Dedifferentiated amniotic fluid mesenchymal stem cell (primary cell): ENCODE measurements around the gene SHC2.

ENCODE experiments used
- DNase-seq: peaks from one replicate; pipeline ENCODE4 v3.0.0-alpha.2; 2016; ENCODE audit errors: extremely low spot score

Gene SHC2, protein sequence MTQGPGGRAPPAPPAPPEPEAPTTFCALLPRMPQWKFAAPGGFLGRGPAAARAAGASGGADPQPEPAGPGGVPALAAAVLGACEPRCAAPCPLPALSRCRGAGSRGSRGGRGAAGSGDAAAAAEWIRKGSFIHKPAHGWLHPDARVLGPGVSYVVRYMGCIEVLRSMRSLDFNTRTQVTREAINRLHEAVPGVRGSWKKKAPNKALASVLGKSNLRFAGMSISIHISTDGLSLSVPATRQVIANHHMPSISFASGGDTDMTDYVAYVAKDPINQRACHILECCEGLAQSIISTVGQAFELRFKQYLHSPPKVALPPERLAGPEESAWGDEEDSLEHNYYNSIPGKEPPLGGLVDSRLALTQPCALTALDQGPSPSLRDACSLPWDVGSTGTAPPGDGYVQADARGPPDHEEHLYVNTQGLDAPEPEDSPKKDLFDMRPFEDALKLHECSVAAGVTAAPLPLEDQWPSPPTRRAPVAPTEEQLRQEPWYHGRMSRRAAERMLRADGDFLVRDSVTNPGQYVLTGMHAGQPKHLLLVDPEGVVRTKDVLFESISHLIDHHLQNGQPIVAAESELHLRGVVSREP

GRCh38 chr19:460877-461720, at the start of gene SHC2:
Gene SHC2 (minus strand): TSS chr19:461033. CDS start chr19:460996, 37 bp downstream.
- no peak for DNase-seq

GRCh38 chr19:508204-509150, 47.6 kb upstream of the SHC2 start:
- DNase-seq: no peak

DNA sequence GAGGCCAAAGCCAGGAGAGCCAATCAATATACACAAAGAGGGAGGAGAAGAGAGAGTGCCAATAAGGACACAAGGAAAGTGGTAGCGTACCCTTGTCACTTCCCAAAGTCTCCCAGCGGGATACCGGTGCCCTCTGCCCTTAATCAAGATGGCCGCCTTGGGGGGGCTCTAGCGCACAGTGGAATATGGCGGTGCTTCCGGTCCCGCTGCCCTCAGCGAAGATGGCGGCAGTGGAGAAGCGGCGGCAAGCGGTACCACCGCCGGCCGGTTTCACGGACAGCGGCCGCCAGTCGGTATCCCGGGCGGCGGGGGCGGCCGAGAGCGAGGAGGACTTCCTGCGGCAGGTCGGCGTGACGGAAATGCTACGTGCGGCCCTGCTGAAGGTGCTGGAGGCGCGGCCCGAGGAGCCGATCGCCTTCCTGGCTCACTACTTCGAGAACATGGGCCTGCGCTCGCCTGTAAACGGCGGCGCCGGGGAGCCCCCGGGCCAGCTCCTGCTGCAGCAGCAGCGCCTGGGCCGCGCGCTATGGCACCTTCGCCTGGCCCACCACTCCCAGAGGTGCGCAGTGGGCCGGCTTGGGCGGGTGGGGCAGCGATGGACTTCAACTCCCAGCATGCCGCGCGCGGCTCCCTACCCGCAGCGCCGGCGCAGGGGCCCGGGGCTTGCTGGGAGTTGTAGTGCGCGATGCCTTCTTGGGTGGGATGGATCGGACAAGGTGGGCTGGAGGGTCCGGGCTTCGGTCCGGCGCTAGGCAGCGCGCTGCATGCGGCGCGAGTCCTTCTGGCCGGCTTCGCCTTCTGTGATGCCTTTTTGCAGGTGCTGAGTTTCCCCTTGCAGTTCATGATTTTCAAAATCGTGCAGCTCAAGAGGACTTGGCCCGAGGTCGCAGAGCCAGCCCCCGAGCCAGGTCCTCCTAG, 46.7 kb upstream of the SHC2 start, which contains the start of gene TPGS1:
Gene TPGS1 (plus strand): TSS at position 212 of the 918 bp plus-strand sequence. CDS start 10 bp downstream, at position 222.
- peak; percentile 100 for DNase-seq

GRCh38 chr19:506404-507285, 45.8 kb upstream of the SHC2 start:
- peak; percentile 90 for DNase-seq

DNA sequence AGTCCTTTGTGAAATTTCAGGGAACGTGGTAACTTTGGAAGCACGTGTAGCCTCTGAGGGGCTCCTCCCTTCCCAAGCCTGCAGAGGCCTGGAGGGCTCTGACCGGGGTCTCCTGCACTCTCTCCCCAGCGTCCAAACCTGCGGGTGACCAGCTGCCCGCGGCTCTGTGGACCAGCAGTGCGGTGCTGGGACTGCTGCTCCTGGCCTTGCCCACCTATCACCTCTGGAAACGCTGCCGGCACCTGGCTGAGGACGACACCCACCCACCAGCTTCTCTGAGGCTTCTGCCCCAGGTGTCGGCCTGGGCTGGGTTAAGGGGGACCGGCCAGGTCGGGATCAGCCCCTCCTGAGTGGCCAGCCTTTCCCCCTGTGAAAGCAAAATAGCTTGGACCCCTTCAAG, 43.8 kb upstream of the SHC2 start:
- DNase-seq: no peak

GRCh38 chr19:501646-502045, 40.8 kb upstream of the SHC2 start:
- no peak for DNase-seq

DNA sequence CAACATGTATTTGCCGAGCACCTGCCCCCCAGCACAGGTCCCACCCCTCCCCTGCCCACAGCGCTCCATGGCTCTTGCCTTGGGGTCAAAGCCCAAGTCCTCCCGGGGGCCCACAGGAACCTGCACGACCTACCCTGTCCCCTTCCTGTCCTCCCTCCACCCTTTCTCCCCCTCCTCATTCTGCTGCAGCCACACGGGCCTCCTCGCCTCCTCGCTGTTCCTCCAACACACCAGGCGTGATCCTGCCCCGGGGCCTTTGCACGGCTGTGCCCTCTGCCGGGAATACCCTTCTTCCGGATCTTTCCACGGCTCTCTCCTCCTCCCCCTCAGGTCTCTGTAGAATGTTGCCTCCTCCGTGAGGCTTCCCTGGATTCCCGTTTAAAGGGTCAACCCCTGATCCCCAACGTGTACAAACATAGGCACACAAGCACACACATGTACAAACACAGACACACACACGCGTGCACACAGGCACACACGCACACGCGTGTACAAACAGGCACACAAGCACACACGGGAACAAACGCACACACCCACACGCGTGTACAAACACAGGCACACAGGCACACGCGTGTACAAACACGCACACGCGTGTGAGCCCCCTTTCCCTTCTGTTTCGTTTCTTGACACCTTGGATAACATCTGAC, 38.3 kb upstream of the SHC2 start:
- no peak for DNase-seq

DNA sequence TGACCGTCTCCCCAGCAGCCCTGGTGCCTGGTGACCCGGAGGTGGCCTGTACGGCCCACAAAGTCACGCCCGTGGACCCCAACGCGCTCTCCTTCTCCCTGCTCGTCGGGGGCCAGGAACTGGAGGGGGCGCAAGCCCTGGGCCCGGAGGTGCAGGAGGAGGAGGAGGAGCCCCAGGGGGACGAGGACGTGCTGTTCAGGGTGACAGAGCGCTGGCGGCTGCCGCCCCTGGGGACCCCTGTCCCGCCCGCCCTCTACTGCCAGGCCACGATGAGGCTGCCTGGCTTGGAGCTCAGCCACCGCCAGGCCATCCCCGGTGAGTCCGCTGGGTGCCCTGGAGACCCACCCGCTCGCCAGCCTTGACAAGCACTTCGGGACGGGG, 37.7 kb upstream of the SHC2 start:
- no peak for DNase-seq

DNA sequence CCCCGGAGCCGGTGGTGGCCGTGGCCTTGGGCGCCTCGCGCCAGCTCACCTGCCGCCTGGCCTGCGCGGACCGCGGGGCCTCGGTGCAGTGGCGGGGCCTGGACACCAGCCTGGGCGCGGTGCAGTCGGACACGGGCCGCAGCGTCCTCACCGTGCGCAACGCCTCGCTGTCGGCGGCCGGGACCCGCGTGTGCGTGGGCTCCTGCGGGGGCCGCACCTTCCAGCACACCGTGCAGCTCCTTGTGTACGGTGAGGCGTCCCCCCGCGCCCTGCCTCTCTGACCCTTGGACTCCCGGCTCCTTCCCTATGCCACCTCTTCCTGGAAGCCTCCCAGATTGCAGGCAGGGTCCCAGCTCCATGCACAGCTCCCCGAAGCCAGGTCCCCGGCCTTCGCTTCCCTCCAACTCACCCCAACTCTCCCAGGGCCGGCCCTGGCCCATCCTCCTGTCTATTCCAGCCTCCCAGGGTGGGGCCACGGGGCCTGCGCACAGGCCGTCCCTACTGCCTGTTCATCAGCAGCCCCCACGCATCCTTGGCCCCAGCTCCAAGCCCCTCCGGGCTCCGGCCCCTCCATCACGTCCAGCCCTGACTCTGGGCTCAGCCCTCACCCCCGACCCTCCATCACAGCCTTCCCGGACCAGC, 37.2 kb upstream of the SHC2 start:
- DNase-seq: no peak

DNA sequence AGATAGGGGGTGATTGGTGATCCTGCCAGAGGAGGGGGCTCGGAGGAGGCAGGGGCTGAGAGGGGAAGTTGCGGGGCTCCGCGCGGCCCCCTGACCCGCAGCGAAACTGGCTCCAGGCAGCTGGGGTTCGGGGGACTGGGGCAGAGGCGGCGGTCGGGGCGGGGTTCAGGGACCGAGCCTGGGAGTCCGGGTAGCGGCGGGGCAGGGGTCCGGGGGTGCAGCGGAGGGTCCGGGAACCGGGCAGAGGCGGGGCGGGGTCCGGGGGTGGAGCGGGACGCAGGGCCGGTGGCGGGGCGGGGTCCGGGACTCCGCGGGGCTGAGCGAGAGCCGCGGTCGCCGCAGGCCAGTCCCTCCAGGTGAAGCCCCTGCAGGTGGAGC, 36.6 kb upstream of the SHC2 start:
- DNase-seq: no peak

- no peak for DNase-seq
Observed at GRCh38 chr19:496986-497385, 36.2 kb upstream of the SHC2 start.

DNA sequence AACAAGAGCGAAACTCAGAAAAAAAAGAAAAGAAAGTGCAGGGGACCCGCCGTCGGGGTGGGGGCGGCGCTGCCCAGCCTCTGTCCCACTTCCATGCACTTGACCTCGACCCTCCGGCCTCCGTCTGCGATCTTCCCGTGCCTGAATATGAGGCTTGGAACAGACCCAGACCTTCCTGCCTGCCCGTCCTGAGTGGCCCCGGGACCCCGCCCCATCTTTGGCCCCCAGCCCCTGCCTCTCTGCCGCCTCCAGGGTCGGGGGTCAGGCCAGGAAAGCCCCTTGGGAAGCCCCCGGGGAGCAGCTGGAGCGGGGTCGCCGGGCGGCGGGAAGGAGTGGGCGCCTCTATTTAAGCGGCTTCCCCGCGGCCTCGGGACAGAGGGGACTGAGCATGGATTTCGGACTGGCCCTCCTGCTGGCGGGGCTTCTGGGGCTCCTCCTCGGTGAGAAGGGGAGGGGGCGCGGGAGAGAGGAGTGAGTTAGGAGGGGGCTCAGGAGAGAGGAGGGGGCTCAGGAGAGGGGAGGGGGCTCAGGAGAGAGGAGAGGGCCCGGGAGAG, 35.4 kb upstream of the SHC2 start, which contains the start of gene MADCAM1:
Gene MADCAM1 (plus strand): TSS at position 375 of the 554 bp plus-strand sequence. CDS start 14 bp downstream, at position 389.
- no peak for DNase-seq

DNA sequence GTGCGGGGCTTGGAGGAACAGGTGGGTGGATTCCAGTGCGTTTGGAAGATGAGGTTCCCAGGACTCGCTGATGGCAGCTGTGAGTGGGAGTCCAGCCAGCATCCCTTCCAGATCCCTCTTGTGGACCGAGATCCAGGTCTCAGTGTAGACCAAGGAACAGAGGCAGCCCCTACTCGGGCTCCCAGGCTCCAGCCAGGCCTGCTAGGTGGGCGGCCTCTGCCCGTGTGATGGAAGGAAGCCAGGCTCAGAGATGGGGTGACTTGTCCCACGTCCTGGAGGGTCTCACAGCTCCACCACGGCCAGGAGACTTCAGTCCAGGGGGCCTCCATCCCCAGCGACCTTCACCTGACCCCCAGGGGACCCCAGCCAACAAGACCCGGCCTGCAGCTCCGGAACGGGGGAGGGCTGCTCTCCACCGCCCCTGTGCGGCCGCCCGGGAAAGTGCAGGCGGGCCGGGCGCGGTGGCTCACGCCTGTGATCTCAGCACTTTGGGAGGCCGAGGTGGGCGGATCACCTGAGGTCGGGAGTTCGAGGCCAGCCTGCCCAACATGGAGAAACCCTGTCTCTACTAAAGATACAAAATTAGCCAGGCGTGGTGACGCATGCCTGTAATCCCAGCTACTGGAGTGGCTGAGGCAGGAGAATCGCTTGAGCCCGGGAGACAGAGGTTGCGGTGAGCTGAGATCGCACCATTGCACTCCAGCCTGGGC, 34.7 kb upstream of the SHC2 start:
- DNase-seq: no peak

- no peak for DNase-seq
Observed at GRCh38 chr19:495081-495401, 34.2 kb upstream of the SHC2 start.

- DNase-seq: no peak
Observed at GRCh38 chr19:494171-495080, 33.6 kb upstream of the SHC2 start.
